Stomach (tissue), 4 donors: ENCODE measurements around the gene GAS2.

Experiments
- CTCF ChIP-seq, 7 experiments: fragments of 450-650 bp in 4 of 7; fragments of 200-600 bp in 3 of 7; sonication (generic) in 3 of 7; IDR thresholded peaks; one replicate each; pipeline ENCODE4 v1.5.1; 2016 to 2019; ENCODE audit warnings: antibody characterized with exemption in 7 of 7, control low read depth in 2 of 7, mild to moderate bottlenecking in 1 of 7
- POLR2AphosphoS5 ChIP-seq, 3 donors: sonication (generic); formaldehyde crosslinking; IDR thresholded peaks; one replicate each; pipeline ENCODE4 v1.6.1; 2016; ENCODE audit warnings: antibody characterized with exemption in 3 of 3

GRCh38 chr11:22775248-22775647 is 108.8 kb downstream of the GAS2 start:
- TF ChIP-seq CTCF (IDR thresholded peaks at IDR 0.05) = no peak
- TF ChIP-seq POLR2AphosphoS5 (IDR thresholded peaks at IDR 0.05) = no peak
